HG02973 (cell line): ENCODE data around the gene NELL2.
A peak's percentile ranks its signal among the peaks of the same experiment; 100 is the strongest.

Experiments
- ATAC-seq: cut with Tn5 transposase; IDR thresholded peaks from one replicate; pipeline ENCODE4 v1.9.1; 2021; ENCODE audit warnings: moderate library complexity; ENCODE audit not compliant: unreplicated experiment

NELL2 gene

DNA sequence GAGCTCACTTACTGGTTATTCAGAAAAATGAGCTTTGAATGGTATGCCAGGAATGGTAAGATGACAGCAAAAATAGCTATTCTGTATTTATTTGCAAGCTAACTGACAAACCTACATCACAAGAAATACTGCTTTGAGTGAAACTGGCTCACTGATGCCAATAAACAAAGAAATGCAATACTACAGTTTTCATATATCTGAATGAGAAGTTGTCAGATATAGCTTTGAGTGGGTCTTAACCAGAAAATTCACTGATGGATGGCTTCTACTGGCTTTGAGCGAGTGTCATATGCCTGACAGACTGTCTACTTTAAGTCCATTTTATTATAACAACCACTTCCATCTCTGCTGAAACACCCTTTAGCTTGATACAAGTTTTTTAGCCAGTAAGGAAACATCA is 330.1 kb downstream of the NELL2 start:
- no peak for ATAC-seq

DNA sequence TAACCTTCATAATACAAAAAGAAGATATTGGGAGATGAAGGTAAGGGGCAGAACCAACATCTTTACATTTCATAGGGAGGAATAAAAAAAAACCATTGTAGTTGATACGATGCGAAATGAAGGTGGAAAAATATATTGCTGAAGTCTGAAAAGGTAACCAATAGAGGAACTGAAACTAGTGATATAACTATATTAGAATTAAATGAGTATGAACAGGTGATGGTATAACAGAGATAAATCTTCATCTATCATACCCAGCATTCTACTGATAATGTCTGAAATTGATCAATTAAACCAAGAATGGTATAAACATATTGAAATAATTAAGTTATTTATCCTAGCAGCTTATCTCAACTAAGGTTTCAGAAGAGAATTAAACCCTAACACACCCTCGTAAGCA is 332.1 kb downstream of the NELL2 start:
- ATAC-seq: peak; percentile 58

DNA sequence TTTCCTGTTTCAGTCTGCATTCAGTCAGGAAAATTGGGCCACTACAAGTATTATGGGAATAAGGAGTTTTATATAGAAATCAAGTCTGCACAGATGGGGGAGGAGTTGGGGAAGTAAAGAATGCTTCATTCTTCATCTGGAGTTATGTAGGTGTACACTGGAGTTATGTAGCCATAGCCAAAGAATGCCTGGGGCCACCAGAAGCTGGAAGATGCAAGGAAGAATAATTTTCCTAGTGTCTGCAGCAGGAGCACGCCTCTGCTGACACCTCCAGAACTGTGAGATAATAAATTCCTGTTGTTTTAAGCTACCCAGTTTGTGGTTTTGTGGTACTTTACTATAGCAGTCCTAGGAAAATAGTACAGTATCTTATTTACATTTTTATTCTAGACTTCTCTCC is 333.4 kb downstream of the NELL2 start:
- no peak for ATAC-seq

DNA sequence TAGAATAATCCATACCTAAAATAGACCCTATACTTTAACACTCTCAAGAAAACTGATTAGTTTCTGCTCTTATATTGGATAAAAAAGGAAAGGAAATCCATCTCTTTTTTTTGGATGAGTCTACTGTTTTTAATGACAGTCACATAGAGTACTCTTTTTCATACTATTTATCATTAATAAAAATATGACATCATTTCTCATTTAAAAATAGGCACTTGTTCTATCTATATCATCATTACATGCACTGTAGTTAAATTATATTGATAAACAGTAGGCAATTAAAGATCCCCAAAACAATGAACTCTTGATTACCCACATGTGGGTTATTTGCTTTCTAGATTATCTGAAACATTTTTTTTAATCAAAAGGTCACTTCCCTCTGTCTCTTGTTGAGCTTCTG is 338.8 kb downstream of the NELL2 start:
- ATAC-seq: no peak

DNA sequence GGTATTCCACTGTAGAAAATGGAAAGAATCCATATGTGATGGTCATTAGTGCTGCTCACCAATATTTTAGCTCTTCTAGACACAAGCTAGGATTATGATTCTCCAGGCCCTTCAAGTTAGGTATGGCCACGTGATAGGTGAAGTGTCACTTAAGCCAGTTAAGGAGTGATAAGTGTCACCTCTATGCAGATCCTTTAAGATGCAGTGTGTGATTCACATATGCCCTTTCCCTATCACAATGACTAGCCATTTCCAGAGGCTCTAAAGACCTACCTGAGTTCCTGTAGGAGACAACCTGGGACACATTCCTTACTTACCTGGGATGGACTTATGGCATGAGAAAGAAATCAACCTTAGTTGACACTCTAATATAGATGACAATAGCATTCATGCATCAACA is 343.2 kb downstream of the NELL2 start:
- no peak for ATAC-seq

DNA sequence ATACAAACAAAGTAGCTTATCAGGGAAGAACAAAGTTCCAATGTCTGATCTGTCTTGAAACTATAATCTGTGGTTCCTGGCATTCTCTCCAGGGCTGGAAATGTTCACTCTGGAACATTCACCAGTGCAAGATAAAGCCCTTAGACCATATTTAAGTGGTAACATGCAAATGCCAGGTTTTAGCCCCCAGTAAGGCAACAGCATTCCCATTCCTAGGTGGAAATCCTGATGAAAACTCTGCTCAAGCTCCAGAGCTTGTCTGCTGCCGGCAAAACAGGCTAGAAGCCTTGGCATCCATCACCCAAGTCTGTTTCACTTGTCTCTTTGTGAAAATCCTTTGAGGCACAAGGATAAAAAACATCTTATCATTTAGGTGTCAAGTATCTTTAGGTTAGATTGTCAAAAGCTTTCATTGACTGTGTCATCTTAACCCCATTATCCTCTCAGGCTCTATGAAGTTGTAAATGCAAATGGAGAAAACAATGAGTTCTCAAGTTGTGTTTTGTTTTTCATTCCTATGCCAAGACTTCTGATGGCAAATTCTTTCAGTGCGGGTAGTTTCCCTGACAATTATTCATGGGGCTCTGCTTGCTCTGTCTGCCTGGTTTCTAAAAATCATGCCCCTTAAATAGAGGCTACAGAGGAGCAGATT is 344.7 kb downstream of the NELL2 start:
- ATAC-seq: no peak

DNA sequence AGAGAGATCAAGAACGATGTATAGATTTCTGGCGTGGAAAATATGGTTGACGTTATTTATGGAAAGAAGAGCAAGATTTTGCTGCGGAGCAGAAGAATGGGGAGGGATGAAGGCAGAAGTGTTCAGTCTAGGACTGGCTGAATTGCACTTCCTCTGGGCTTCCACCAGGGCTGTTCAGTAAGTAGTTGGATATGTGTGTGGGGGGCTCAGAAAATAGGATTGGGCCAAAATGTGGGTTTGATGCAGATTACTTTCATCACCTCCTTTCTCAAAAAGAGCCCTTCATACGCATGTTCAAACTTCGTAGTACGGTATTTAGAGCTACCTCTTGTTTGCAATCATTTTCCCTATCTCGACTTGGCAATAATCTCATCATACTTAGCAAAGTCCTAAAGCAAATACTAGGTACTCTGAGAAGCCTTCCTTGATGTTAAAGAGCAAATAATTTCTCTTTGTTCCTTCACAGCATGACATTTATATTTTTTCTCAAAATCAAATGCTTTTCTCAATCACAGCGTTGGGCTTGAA is 349.4 kb downstream of the NELL2 start:
- no peak for ATAC-seq

DNA sequence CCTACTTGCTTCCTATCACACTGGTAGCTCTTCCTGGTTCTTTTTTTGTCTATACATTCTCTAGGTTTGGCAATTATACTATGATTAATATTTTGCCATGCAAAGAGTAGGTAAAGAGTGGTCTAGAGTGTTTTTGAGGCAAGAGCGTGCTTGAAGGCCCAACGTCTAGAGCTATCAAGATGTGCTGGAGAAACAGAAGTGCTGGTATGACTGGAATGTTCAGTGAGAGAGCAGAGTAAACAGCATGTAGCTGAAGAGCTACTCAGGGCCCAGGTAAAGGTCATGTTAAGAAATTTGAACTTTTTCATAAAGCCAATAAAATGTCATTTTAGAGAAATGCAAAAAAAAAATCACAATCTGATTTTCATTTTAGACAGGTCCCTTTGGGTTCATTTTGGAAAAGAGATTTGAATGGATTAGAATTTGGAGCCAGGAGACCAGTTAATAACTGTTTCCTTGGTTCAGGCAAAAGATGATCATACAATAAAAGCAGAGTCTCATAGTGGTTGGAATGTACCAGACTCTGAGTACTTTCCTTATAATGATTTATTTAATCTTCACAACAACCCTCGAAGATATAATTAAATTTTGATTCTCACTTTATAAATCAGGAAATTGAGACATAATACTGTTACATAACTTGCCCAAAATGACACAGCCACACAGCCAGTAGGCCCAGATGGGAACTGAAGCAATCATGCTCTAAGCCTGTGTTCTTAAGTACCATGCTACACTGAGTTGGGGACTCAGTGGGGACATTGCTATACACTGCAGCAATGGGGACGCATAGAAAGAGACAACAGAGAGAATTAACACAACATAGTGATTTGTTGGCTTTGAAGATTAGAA is 350.1 kb downstream of the NELL2 start:
- no peak for ATAC-seq

DNA sequence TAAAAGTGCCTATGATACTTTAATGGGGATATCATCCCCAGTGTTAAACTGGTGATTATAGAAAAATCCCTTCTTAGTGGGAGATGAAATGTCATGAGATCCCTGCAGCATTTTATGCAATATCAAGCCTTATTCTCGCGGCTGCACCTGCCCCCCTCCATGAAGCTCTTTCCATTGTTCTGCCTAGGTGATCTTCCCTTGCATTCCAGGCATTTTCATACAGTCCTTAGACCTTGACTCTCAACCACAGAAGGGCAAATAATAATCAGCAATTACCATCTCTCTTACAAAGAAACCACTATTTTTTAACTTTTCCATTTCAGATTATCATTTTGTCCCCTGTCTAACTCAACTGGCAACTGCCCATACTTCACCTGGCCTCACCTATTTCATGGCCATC is 352.3 kb downstream of the NELL2 start:
- no peak for ATAC-seq

DNA sequence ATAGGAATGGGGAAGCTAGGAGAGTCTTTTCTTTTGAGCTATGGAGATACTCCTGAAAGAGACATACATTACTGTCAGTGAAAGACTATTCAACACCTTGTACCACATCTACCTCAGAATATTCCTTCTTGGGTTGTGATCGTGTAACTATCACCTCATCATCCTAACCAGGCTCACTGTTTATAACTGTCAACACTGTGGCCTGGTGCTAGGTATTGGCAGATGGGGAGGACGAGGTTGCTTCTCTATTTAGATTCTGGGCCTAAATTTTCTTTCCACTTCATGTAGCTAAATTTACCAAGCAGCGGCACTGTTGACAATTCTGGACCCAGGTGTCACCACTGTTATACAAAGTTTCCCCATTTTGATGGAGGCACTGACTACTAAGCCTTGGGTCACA is 354.4 kb downstream of the NELL2 start:
- ATAC-seq: no peak

DNA sequence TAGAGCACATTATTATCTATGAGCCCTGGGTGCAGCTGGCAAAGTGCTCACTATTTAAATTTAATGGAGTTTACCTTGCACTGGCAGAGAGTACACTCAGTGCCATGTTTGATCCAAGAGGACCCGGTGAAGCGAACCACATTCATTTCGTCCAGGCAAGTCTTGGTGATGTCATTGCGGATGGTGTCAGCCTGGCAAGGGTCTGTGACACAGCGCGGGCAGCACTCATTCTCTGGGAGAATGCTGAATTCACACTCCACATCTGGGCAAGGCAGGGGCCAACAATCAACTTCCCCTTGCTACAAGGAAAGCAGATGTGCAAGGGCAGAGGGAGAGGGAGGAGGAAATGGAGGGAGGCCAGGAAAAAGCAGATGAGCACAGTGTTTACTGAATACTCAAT is 356.2 kb downstream of the NELL2 start:
- no peak for ATAC-seq

DNA sequence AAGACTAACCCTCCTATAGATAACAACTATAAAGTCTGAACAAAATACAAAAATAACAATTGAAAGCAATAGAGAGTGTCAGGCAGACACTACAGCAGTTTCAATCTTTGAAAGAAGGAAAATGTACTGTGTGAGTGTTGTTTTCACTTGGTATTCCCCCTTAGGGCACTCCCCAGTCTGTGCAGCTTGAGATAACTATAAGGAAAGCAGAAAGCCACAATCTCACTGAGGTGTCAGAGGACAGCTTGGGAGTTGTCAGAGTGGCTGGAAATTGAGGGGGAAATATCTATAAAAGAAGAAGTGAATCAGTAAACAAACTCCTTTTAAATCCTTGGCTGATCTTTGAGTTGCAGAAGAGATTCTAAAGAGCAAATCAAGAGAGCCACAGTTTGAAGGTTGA is 364.8 kb downstream of the NELL2 start:
- no peak for ATAC-seq

DNA sequence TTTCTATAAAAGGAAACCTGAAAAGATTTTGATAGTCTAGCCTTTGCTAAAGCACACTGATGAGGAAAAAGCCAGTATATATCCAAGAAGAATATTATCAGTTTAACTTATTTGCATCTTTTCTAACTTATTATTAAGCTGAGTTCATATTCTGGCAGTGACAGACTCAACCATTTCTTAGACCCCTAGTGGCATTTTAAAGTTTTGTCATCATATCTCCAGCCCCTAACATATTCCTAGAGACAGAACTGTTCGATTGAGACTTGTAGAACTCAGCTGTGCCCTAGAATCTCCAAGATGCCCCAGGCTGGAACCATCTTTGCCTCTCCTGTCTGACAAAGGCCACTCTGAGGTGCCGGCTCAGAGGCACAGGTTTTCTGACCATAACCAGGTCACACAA is 365.6 kb downstream of the NELL2 start:
- ATAC-seq: no peak

DNA sequence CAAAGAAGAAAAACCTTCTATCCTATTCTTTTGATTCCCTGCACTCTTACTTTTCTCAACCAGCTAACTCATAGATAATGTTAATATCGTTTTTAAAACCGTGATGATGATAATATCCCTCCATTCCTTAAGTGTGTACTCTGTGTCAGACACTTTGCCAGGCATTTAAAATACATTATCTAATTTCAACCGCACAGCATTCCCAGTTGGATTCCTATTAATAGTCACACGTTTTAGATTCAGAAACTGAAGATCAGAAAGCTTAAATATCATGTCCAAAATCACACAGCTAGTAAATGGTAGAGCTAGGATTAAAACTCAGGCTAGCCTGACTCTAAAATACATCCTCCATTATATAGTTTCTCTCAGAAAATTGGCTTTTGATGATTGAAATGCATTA is 366.0 kb downstream of the NELL2 start:
- no peak for ATAC-seq

DNA sequence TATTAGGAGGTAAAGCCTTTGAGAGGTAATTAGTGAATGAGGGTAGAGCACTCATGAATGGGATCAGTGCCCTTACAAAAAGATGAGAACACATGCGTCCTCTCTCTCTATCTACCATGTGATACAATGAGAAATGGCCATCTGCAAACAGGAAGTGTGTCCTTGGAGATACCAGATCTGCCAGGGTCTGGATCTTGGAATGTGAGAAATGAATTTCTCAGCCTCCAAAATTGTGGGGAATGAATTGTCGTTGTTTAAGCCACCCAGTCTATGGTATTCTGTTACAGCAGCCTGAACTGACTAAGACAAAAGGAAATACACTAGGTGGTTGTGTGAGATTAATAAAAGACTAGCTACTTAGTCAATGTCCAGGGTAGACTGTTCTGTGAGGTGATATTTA is 366.6 kb downstream of the NELL2 start:
- no peak for ATAC-seq

DNA sequence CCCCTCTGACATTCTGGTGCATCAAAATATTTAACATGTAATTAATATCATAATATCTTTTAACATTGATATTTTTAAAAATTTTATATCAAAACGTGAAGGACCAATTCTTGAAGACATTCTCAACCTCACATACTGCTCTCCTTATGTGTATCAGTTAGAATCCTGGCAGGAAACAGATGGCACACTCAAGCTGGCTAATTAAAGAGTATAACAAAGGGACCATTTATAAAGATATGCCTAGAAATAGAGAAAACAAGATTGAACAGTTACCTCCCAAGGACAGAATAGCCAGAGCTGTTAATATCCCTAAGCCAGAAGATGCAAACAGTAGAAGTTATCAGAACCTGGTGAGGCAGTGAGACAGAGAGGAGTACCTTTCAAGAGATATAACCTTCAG is 368.7 kb downstream of the NELL2 start:
- ATAC-seq: no peak

DNA sequence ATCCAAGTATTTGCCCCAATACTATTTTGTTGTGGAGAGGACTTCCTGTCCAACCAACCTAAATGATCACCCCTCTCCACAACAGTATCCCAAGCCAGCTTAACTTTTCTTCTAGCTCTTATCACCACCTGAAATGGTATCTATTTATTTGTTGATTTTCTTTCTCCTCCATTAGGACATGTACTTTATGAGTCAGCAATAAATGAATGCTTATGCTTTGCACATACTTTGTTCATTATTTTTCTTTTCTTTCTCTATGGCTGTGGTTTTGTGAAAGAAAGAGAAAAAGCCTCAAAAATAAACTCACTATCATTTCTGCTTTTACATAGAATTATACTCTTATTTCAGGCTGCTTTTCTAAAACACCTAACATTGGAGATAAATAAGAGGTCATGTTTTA is 371.3 kb downstream of the NELL2 start:
- no peak for ATAC-seq

DNA sequence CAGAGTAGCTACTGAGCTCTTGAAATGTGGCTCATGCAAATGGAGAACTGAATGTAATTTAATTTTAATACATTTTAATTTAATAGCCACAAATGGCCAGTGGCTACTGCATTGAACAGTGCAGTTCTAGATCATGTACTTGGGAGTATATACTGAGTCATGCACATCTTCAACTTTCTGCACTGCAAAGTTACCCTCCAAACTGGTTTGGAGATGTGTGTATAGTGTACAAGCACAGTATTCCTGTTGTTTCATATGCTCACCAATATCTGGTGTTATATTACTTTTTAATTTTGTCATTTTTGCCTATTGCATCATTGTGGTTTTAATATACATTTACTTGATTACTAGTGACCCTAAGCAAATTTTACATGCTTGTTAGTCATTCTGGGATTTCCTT is 372.8 kb downstream of the NELL2 start:
- no peak for ATAC-seq

DNA sequence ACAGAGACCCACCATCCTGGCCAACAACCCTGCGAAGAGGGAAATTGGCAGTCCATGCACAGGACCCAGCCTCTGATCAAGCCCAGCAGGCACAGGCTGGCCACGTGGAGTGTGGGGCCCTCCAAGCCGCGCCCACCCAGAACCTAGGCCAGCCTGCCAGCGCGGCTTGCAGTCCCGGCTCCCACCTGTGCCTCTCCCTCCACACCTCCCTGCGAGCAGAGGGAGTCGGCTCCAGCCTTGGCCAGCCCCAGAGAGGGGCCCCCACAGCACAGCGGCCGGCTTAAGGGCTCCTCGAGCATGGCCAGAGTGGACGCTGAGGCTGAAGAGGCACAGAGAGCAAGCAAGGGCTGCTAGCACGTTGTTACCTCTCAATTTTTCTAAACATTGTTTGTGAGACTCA is 373.4 kb downstream of the NELL2 start:
- ATAC-seq: no peak

DNA sequence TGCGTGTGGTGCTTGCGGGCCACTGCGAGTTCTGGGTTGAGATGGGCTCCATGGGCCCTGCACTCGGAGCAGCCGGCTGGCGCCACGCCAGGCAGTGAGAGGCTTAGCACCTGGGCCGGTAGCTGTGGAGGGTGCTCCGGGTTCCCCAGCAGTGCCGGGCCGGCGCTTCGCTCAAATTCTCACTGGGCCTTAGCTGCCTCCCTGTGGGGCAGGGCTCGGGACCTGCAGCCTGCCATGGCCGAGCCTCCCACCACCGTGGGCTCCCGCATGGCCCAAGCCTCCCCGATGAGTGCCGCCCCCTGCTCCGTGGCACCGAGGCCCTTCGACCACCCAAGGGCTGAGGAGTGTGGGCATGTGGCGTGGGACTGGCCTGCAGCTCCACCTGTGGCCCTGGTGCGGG is 375.7 kb downstream of the NELL2 start:
- no peak for ATAC-seq

DNA sequence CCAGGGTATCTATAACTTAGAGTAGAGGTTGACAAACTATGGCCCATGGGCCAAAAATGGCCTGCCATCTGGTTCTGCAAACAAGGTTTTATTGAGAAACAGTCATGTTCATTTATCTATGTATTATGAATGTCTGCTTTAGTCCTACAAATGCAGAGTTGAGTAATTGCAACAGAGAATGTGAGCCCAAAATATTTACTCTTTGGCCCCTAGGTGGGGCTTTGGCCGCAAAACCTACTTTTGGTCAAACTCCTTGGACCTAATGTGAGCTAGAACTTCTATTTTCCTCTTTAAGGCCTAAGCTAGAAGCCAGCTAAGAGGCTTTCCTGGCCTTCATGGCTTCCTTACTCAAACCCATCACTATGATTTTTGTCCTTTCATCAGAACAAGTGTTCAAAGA is 379.1 kb downstream of the NELL2 start:
- ATAC-seq: no peak

DNA sequence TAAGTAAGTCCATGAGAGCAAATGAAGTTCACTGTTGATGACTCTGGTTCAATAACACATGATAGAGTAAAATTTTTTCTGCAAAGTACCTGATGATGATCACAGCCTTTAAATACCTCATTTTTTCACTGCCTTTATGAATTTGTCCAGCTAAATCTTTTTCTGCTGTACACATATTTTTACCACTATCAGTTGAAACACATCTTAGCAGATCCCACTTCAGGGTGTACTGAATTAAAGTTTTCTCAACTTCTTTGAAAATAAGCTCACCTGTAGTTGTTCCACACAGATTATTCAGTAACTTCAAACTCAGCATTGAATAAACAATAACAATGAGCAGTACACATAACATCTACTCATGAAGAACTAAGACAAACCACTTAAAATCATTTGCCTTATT is 385.9 kb downstream of the NELL2 start:
- ATAC-seq: no peak

DNA sequence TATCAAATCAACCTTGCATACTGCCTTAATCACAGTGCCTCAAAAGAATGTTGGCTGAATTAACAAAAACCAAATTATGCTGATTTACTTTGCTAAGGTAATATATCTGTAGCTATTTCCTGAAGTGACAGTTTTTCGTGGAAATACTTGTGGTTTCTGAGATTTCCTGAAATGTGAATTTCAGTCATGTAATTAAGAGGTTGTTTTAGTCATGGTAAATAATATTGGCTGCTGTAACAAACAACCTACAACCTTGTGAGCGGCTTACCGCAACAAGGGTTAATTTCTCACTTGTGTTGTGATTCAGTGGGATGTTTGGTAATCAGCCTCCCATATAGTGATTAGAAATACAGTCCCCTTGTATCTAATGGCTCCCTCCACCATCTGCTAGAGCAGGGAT is 387.9 kb downstream of the NELL2 start:
- no peak for ATAC-seq
